ACHN (cell line): Measurements from ENCODE around the gene TMEM150A.
A peak's percentile ranks its signal among the peaks of the same experiment; 100 is the strongest.
"Not testable (repeated sequence)": the region's sequence is repeated elsewhere in the genome, so short reads cannot be mapped to it uniquely, and the experiment has no call there.

Experiments
- DNase-seq: peaks from one replicate; pipeline ENCODE4 v3.0.0-alpha.2; 2015
- in situ Hi-C: cut with HindIII; loops from 2 replicates; pipeline ENCODE4 v1.10.0; 2017; ENCODE audit warnings: low sequenced_read_pairs, low pct_ligation_motif_present, low pct_unique_long_range_greater_than_20kb

Gene TMEM150A

GRCh38 chr2:85602476-85603234, at the start of gene TMEM150A:
TMEM150A (minus strand) TSS chr2:85602698; CDS start chr2:85601948, 750 bp downstream.
- DNase-seq, result peak; percentile 93
- in situ Hi-C loops, result no loop called here

- in situ Hi-C loops, result no loop called here
- DNase-seq, result no peak
These were observed 49.6 kb upstream of the TMEM150A start for GRCh38 chr2:85652056-85652455.

GRCh38 chr2:85651097-85651496, 48.6 kb upstream of the TMEM150A start:
- no peak for DNase-seq

GRCh38 chr2:85650456-85650855, 48.0 kb upstream of the TMEM150A start:
- in situ Hi-C loops, result no loop called here

More at GRCh38 chr2:85651097-85651496, 48.6 kb upstream of the TMEM150A start:
- in situ Hi-C loops, result no loop called here

GRCh38 chr2:85649201-85650190, 47.0 kb upstream of the TMEM150A start:
- in situ Hi-C loops, result no loop called here
- DNase-seq, result no peak

More at GRCh38 chr2:85650456-85650855, 48.0 kb upstream of the TMEM150A start:
- DNase-seq, result no peak

- peak; percentile 53 for DNase-seq
- in situ Hi-C loops, result no loop called here
These were observed 46.1 kb upstream of the TMEM150A start for GRCh38 chr2:85648619-85649018.

- no peak for DNase-seq
- in situ Hi-C loops, result no loop called here
These were observed 45.5 kb upstream of the TMEM150A start for GRCh38 chr2:85647823-85648526.

- DNase-seq, result no peak
- in situ Hi-C loops, result no loop called here
These were observed 43.7 kb upstream of the TMEM150A start for GRCh38 chr2:85646166-85646565.

- DNase-seq, result no peak
- in situ Hi-C loops, result no loop called here
These were observed 42.4 kb upstream of the TMEM150A start for GRCh38 chr2:85644909-85645308.

- in situ Hi-C loops, result no loop called here
- no peak for DNase-seq
These were observed 40.2 kb upstream of the TMEM150A start for GRCh38 chr2:85642725-85643124.

GRCh38 chr2:85635636-85636035, 33.1 kb upstream of the TMEM150A start:
- no peak for DNase-seq
- in situ Hi-C loops, result no loop called here

GRCh38 chr2:85635011-85635410, 32.5 kb upstream of the TMEM150A start:
- in situ Hi-C loops, result no loop called here
- no peak for DNase-seq

- no peak for DNase-seq
- in situ Hi-C loops, result no loop called here
These were observed 28.8 kb upstream of the TMEM150A start for GRCh38 chr2:85631316-85631715.

- DNase-seq, result no peak
- in situ Hi-C loops, result no loop called here
These were observed 26.2 kb upstream of the TMEM150A start for GRCh38 chr2:85628658-85629057.

- in situ Hi-C loops, result no loop called here
- no peak for DNase-seq
These were observed 21.5 kb upstream of the TMEM150A start for GRCh38 chr2:85623991-85624390.

GRCh38 chr2:85621338-85621737, 18.8 kb upstream of the TMEM150A start:
- DNase-seq, result no peak
- in situ Hi-C loops, result no loop called here

- no peak for DNase-seq
- in situ Hi-C loops, result no loop called here
These were observed 17.1 kb upstream of the TMEM150A start for GRCh38 chr2:85619617-85620016.

GRCh38 chr2:85617723-85618122, 15.2 kb upstream of the TMEM150A start:
- in situ Hi-C loops, result not testable (repeated sequence)

GRCh38 chr2:85615413-85615728, 12.9 kb upstream of the TMEM150A start:
- in situ Hi-C loops, result no loop called here
- no peak for DNase-seq

More at GRCh38 chr2:85617723-85618122, 15.2 kb upstream of the TMEM150A start:
- DNase-seq, result not testable (repeated sequence)
